Sigmoid colon (tissue), 3 donors: ENCODE results near the gene ACAT2.

Experiments used
- POLR2A ChIP-seq, 2 donors: fragments of 450-650 bp; IDR thresholded peaks; one replicate each; pipeline ENCODE4 v1.6.1; 2016; ENCODE audit warnings: antibody characterized with exemption in 2 of 2, mild to moderate bottlenecking in 2 of 2, moderate library complexity in 2 of 2
- TF ChIP-seq, protein P1 (sequence below), 4 experiments: fragments of 450-650 bp in 3 of 4; fragments of 200-600 bp in 1 of 4; IDR thresholded peaks; one replicate each; pipeline ENCODE4 v1.5.1; 2016 to 2019; ENCODE audit warnings: antibody characterized with exemption in 4 of 4, mild to moderate bottlenecking in 3 of 4, moderate library complexity in 2 of 4

DNA sequence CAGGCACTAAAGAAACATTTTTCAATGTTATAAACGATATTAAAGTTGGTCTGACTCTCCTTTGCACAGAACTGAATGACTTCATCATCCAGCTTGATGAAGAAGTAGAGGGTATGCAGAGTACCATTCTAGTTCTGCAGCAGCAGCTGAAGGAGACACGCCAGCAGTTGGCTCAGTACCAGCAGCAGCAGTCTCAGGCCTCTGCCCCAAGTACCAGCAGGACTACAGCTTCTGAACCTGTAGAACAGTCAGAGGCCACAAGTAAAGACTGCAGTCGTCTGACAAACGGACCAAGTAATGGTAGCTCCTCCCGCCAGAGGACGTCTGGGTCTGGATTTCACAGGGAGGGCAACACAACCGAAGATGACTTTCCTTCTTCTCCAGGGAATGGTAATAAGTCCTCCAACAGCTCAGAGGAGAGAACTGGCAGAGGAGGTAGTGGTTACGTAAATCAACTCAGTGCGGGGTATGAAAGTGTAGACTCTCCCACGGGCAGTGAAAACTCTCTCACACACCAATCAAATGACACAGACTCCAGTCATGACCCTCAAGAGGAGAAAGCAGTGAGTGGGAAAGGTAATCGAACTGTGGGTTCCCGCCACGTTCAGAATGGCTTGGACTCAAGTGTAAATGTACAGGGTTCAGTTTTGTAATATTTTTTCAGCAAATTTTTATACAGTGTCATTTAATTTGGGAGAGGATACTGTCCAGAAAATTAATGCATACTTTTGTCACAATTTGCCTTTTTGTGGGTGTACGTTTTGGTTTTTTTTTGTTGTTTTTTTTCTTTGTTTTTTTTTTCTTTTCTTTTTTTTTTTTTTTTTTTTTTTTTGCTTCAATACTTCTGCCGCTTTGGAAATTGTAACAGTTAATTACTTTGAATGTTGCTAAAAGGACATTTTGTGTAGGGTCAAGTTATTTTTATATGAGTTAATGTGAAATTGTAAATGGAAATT lies 6.6 kb upstream of the ACAT2 start:
- TF ChIP-seq, protein P1, sequence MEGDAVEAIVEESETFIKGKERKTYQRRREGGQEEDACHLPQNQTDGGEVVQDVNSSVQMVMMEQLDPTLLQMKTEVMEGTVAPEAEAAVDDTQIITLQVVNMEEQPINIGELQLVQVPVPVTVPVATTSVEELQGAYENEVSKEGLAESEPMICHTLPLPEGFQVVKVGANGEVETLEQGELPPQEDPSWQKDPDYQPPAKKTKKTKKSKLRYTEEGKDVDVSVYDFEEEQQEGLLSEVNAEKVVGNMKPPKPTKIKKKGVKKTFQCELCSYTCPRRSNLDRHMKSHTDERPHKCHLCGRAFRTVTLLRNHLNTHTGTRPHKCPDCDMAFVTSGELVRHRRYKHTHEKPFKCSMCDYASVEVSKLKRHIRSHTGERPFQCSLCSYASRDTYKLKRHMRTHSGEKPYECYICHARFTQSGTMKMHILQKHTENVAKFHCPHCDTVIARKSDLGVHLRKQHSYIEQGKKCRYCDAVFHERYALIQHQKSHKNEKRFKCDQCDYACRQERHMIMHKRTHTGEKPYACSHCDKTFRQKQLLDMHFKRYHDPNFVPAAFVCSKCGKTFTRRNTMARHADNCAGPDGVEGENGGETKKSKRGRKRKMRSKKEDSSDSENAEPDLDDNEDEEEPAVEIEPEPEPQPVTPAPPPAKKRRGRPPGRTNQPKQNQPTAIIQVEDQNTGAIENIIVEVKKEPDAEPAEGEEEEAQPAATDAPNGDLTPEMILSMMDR (IDR thresholded peaks at IDR 0.05): no peak
- no peak for TF ChIP-seq POLR2A (IDR thresholded peaks at IDR 0.05)
